Measurements from ENCODE around the gene WBP2NL.
"Not testable (repeated sequence)": the region's sequence is repeated elsewhere in the genome, so short reads cannot be mapped to it uniquely, and the experiment has no call there.

WBP2NL gene

DNA sequence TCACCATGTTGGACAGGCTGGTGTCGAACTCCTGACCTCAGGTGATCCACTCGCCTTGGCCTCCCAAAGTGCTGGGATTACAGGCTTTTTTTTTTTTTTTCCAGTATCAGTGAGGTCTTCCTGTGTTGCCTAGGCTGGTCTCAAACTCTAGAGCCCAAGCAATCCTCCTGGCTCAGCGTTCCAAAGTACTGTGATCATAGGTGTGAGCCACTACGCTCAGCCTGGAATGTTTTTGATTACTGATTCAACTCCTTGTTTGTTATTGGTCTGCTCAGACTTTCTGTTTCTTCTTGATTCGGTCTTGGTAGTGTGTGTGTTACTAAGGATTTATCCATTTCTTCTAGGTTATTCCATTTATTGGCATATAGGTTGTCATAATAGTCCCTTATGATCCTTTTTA is 40.7 kb downstream of the WBP2NL start:
- no peak for DNase-seq

DNA sequence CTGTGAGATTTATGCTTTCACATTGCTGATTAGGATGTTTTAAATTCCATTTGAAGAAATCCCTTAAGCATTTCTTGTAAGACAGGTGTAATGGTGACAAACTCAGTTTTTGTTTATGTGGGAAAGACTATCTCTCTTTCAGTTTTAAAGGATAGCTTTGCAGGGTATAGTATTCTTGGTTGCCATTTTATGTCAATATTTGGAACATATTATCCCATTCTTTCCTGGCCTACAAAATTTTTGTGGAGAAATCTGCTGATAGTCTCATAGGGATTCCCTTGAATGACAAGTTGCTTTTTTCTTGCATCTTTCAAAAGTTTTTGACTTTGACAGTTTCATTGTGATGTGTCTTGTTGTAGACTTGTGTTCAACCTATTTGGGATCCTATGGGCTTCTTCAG is 43.2 kb downstream of the WBP2NL start:
- DNase-seq = no peak

DNA sequence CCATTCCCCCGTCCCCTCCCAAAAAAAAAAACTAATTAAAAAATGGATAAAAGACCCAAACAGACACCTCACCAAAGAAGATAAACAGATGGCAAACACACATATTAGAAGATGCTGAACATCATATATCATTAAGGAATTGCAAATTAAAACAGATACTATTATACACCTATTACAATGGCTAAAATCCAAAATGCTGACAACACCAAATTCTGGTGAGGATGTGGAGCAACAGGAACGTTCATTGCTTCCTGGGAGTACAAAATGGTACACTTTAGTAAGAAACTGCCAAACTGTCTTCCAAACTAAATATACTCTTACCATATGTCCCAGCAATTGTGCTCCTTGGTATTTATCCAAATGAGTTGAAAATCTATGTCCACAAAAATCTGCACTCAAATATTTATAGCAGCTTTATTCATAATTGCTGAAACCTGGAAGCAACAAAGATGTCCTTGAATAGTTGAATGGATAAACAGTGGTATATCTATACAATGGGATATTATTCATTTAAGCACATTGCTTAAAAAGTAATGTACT is 52.1 kb downstream of the WBP2NL start:
- no peak for DNase-seq

DNA sequence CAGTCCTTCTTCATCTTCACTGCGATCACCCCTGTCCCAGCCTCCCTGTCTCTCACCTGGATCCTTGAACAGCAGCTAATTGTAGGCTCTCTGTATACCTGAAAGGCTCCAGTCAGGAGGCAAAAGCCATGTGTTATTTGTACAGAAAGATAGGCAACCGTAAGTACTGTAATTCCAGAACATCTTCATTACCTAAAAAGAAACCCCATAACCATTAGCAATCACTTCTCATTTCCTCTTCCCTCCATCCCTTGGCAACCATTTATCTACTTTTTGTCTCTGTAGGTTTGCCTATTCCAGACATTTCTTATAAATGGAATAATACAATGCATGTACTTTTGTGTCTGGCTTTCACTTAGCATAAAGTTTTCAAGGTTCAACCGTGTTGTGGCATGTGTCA is 54.2 kb downstream of the WBP2NL start:
- DNase-seq = no peak

DNA sequence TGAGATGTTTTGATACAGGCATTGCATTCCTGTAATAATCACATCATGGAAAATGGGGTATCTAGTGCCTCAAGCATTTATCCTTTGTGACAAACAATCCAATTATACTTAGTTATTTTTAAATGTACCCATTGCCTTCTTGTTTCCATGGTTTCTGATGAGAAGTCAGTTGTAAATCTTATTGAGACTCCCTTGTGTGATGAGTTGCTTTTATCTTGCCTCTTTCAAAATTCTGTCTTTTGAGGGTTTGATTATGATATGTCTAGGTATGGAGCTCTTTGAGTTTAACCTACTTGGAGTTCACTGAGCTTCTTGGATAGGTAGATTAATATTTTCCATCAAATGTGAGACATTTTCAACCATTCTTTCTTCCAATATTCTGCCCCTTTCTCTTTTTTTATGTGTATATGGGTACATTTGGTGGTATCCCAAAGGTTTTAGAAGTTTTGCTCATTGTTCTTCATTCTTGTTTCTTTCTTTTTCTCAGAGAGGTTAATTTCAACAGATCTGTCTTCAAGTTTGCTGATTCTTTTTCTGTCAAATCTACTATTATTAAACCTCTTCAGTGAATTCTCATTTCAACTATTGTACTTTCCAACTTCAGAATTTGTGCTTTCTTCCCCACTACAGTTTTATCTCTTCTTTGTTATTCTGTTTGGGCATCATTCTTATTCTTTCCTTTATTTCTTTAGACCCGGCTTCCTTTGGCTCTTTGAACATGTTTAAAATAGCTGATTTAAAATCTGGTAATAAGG is 58.3 kb downstream of the WBP2NL start:
- no peak for DNase-seq

DNA sequence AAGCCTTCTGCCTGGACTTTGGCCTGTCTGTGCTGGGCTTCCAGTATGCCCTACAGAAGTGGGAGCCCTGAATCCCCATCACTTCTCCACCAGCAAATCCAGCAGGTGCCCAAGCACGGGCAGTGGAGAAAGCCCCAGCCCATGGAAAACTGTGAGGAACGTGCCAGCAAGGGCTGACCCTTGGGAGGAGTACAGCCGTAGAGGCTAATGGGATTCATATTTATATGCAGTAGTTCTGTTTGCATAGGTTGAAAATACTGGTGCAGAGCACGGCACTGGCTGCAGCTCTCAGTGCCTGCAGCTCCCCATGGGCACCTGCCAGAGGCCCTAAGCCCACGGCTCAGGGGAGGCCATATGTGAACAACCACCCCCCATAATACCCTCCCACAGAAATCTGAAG is 61.9 kb downstream of the WBP2NL start:
- no peak for DNase-seq

DNA sequence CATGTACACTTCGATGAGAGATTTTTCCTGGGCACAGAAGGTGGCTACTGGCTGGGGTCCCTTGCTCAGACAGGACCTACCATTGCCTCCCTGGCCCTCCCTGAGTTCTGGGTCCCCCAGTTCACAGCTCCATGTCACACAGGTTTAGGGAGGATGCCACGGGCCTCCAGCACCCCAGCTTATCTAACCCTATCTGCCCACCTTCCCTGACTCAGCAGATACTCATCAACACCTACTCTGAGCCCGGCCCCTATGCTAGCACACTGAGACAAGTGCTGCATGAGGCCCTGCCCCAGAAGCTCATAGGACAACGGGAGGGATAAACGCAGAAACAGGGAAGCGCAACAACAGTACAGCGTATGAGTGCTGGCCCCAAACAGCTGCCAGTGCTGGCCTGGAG is 62.5 kb downstream of the WBP2NL start:
- no peak for DNase-seq

DNA sequence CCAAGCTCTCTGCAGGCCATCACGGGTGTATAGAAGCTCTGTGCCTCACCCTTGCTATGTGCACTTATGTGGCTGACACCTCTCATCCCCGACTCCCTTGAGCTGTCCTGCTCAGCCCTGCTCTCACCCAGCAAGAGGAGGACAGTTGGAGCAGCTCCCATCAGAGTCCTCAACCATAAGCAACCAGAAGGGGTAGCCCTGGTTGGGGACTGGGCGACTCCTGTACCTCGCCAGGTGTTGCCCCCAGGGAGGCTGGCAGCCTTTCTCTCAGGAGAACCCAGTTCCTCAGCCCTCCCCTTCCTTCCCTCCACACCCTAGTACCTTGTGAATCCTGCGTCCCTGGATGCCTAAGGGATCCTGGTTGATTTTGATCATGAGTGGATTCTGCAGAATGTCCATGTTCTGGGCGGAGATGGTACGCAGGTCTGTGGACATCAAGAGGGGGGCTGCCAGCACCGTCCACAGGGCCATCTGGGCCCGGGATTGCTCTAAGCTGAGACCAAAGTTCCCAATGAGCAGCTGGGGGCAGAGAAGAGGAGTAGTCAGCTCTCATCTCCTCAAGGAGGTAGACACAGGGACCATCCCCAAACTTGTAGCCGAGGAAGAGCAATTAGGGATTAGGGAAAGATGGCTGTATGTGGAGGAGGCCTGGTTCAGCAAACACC is 64.0 kb downstream of the WBP2NL start:
- no peak for DNase-seq

DNA sequence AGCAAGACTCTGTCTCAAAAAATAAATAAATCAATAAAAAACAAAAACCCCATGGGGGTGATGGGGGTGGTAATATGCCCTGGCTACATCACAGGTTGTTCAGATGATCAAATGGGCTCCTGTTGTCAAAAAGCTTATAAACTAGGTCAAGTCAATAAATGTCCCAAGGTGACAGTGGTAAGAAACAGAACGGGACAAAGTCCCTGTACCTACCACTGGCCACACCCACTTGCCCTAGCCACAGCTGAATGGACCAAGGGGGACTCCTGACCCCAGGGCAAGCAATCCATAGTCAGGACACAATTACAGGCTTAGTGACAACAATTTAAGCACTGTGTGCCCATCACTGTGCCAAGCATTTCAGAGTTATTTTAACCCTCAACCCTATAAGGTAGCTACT is 66.0 kb downstream of the WBP2NL start:
- DNase-seq = no peak

DNA sequence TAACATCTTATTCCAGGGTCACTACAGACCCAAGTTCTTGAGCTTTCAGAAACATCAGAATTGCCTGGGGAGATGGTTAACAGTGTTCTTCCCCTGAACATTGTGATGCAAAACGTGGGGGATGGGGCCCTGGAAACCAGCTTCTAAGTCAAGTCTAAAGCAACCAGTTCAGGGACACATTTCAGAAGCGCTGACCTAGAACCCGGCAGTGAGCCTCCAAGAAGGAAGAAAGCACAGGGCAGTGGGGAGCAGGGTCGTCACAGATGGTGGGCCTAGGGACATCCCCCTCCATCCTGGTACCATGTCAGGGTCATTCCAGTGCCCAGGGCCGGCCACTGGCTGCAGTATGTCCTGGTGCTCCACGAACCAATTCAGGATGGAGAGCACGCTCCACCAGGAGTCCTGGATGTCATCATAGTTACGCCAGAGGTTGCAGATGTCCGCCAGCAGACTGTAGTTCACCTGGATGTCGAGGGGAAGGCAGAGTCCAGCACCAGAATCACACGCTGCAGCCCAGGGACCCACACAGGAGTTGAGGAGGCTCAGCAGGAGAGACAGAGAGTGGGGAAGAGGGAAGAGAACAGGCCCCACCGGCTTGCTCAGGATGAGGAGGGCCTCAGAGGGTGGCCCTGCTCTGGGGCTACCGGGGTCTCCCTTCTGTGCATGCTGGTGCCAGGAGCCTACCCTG is 67.0 kb downstream of the WBP2NL start:
- no peak for DNase-seq

DNA sequence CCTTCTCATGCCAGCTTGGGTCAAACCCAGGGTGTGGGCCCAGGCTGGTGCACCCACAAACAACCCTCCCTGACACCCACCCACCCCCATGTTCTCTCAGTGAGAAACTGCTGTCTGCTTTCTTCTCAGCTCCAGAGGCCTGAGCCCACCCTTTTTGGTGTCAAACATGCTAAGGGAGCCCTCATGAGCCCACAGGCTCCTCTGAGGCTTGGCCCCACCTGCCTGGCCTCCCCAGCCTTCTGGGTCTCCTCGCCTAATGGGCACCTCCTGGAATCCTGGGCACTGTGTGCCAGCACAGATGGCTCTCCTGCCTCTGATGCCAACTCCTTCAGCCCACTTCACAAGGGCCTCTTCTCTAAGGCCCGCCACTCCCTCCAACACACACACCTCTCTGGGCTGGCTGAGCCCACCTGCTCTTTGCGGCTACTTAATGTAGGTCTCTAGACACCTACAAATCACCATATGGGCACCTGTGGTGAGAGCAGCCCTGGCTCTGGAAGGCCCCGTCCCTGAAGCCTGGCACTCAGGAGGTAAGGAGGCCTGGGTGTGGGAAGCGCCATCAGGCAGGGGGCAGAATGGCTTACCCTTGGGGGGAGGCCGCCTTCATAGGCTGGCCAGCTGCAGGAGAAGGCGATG is 67.7 kb downstream of the WBP2NL start:
- DNase-seq = no peak

DNA sequence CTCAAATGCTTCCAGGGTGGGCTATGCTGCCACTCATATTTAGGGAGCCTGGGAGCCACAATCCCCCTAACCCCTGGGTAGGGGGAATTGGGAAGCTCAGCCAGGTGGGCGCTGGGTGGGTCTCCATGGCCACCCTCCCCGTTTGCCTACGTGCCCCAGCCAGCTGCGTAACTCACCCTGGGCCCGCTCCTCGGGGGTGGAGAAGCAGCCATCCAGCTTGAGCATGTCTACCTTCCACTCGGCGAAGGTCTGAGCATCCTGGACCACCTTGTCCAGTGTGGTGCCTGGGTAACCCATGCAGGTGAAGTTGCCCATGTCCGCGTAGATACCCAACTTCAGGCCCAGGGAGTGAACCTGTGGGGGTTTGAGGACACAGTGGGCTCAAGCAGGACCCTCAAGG is 68.3 kb downstream of the WBP2NL start:
- no peak for DNase-seq

DNA sequence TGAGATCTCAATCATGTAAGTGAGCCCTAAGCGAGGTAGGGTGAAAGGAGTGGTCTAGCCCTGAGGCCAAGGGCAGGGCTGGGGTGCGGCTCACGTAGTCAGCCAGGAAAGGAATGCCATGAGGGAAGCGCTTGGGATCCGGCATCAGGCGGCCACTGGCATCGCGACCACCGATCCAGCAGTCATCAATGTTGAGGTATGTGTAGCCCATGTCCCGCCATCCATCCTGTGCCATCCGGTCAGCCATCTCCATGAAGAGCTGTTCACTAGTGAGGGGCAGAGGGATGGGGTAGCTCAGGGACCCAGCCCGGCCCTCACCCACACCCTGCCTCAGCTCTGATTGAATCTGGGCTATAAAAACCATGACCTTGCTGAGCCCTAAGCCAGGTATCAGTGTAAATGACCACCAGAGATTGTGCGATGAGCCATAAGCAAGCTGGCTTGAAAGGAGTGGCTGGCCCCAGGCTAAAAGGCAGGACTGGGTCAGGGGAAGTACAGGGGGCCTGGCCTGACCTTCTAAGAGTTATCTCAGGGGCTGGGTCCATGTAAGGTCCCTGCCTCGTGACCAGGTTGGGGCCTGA is 69.2 kb downstream of the WBP2NL start:
- DNase-seq = no peak

DNA sequence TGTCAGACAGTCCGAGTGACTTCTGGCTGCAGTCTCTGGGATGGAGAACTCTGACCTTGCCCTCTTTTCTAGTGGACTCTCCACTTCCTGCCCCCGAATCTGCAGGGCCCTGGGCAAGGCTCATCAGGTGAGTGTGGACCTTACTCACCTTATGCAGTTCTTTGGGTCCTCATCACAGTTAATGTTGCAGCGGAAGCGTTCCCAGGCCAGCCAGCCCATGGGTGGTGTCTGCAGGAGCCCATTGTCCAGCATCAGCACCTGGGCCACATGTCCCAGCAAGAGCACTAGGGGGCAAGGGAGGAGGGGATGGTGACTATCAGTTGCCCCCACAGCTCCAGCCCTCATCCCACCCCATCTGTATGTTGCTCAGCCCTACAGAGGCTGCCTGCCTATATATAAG is 69.7 kb downstream of the WBP2NL start:
- DNase-seq = no peak

DNA sequence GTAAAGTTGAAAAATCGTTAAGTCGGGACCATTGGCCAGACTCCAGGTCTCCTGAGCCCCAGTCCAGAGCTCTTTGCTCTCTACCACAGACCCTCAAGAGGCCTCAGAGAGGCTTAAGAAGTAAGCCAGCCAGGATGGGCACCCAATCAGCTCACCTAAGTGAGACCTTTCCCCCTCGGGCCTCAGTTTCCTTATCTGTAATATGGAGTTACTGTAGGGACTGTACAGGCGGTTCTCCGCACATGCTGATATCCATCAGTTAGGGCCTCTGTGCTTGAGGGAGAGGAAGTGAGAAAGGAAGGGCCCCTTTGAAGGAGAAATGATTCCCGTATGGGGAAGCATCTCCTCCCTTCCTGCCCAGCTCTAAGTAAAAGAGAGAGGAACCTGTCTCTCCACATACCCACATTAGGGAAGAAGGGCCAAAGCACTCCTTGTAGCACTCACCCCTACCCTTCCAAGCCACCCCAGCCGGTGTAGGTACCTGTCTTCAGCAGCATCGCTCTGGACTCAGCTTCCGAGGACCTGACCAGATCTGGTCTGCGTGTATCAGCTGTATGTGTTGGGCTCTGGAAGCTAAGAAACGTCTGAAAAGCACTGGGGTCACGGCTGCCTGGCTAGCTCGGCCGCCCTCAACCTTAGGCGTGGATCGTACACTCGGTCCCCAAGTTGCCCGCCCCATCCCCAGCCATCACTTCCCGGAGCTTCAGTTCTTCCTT is 71.4 kb downstream of the WBP2NL start:
- DNase-seq = no peak

DNA sequence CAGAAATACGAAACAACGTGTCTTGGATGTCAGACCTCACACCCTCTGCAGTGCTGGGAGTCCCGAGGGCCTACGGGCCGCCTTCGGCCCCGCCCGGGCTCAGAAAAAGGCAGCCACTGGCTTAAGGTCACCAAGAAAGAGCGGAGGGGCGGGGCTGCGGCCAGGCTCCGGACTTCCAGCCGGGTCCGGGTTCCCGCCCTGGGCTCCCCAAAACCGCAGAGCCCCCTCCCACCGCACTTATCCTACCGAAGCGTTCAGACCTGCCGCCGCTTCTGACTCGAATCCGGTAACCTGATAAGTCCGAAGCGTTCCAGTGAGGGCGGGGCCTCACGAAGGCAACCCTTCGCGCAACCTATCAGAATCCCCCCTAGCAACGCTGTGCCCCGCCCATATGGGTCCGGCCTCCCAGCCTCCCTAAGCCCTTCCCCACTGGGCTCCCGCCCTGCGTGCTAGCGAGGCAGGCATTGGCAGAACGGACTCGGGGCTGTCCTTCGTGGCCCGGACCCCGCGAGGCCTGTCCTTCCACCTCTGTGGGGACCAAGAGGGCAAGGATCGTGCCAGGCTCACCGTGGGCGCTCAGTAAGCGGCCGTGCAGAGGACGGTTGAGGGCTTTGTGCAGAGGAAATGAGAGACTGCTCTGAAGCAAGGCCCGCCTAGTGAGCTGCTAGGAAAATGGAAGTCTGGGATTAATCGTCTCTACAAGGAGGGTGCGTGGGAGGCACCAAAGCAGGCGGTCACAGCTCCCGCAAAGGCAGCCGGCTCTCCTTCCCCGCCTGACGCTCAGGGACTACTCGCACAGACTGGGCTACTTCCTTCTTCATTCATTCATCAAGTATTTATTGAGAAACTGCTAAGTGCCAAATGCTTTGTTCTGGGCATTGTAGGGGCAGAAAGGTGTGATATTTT is 72.2 kb downstream of the WBP2NL start, which contains the start of gene NAGA:
Gene NAGA (minus strand): TSS at position 296 of the 906 bp plus-strand sequence. CDS start 515 bp downstream, outside the sequence.
- DNase-seq = peak; percentile 94

DNA sequence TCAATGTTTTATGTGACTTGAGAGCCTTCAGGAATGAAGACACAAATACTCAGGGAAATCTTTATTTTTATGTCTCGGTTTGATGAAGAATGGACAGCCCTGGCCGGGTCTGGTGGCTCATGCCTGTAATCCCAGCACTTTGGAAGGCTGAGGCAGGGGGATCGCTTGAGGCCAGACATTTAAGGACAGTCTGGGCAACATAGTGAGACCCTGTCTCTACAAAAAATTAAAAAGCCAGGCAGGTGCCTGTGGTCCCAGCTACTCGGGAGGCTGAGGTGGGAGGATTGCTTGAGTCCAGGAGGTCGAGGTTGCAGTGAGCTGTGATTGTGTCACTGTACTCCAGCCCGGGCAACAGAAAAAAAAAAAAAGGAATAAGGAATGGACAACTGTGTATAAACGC is 72.9 kb downstream of the WBP2NL start:
- not testable (repeated sequence) for DNase-seq

DNA sequence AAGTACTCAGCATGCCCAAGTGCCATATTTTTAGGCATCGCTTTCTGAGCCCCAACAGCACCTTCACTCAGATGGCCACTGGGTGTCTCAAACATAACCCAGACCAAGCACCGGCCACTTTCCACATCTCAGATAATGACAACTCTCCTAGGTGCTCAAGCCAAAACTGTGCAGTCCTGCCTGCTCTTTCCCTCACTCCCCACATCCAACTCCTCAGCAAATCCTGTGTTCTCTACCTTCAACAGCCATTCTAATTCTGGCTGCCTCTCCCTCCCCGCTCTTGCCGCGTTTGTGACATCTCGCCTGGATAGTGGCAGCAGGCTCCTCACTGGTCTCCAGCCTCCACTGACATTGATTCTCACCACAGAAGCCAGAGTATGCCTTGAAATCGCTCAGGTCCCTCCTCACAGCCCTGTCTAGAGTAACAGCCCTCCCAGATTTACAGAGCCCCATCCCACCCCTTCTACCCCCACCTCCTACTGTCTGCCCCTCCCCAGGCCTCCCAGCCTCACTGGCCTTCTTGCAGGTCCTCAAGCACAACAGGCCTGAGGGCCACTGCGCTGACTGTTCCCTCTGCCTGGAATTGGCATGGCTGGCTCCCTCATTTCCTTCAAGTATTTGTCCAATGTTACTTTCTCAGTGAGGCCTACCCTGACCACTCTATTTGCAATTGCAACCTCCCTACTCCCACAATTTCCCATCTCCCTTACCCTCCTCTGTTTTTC is 74.2 kb downstream of the WBP2NL start:
- no peak for DNase-seq

DNA sequence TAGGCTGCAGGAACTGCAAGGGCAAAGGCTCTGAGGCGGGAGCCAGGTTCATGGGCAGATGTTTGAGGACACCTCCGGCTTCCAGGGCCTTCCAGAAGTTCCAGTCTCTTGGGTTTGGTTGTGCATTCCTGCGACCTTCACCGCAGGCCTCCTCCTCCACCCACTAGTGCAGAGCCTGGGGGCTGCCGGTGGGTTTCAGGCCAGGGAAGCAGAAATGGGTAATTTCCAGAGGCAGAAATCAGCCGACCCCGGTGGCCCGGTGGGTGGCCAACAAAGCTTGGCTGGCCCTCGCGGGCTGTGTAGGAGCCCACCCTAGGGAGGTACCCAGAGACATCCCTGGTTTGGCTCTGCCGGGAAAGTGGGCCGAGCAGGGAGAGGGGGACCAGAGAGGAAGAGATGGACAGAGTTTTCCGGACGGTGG is 75.0 kb downstream of the WBP2NL start:
- no peak for DNase-seq

DNA sequence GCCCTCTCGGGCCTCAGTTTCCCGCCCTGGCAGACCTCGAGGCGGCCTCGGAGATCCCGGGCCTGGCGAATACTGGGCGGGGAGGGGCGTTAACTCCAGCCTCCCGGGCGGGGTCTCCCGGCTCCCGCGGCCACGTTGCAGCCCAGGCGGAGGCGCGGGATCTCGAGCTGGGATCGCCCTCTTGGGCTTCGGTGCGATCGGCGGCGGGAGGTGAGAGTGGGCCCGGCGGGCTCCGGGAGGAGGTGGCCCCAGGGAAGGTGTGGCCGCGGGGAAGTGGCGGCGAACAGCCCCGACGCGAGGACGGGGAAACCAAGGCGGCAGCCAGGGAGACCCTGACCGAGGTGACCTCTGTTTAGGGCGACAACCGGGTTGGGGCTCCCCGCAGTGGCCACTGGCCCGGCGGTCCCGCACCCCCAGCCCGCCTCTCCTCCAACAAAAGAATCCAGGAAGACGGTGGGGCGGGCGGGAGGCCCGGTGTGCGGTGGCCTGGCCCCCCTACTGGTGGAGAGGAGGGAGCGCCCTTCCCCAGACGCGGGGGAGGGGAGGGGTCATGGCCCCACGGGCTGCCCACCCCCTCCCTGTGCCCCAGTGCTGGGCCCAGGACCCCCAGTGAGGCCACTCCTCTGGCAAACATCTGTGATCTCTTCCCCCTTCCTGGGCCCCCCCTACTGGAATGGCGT is 75.7 kb downstream of the WBP2NL start, which contains the start of gene PHETA2:
Gene PHETA2 (plus strand): TSS at position 117 of the 680 bp plus-strand sequence. CDS start 3,046 bp downstream, outside the sequence.
- DNase-seq = peak; percentile 54
